Measurements from ENCODE around the gene SMAD7.

DNA sequence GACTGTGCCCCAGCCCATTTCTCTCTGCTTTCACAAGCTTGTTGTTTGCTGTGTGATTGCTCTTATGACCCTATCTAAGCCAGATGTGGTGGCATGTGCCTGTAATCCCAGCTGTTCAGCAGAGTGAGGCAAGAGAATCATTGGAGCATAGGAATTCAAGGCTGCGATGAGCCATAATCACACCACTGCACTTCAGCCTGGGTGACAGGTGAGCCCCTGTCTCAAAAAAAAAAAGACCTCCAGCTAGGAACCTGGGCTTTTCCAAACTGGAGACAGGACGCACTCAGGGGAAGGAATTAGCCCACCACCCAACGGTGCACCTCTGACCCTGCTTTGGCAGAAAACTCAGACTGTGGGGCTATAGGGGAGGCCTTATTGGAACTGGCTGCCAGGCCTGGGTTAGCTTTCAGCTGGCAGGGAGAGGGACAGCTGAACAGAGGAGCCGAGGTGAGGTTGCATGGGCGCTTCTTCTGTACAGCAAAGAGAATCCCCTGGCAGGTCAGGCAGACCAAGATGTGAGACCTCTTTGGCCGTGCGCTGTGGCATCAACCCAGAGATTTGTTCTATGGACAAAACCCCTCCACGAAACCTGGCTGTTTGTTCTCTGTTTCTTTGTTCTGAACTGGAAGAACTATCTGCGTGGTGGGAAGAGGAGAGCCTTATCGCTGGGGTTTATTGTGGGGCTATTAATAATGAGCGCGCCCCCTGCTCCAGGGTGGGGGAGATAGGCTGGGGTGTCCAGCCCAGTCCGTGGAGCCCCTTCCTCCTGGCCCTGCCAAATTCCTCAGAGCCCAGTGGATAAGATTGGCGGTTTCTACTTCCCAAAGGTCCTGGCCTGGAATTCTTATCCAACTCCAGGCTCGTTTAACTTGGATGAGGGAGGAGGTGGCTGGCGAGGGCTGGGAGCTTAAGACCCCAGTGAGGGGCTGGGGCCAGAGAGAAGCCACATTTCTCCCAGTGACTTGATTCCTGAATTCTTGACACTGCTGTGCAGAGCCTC is 38.8 kb upstream of the SMAD7 start:
- TF ChIP-seq, protein P1, sequence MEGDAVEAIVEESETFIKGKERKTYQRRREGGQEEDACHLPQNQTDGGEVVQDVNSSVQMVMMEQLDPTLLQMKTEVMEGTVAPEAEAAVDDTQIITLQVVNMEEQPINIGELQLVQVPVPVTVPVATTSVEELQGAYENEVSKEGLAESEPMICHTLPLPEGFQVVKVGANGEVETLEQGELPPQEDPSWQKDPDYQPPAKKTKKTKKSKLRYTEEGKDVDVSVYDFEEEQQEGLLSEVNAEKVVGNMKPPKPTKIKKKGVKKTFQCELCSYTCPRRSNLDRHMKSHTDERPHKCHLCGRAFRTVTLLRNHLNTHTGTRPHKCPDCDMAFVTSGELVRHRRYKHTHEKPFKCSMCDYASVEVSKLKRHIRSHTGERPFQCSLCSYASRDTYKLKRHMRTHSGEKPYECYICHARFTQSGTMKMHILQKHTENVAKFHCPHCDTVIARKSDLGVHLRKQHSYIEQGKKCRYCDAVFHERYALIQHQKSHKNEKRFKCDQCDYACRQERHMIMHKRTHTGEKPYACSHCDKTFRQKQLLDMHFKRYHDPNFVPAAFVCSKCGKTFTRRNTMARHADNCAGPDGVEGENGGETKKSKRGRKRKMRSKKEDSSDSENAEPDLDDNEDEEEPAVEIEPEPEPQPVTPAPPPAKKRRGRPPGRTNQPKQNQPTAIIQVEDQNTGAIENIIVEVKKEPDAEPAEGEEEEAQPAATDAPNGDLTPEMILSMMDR (IDR thresholded peaks at IDR 0.05) = no peak
- no peak for TF ChIP-seq EP300 (IDR thresholded peaks at IDR 0.05)
- no peak for TF ChIP-seq POLR2A (IDR thresholded peaks at IDR 0.05)

Measured in ovary (tissue), 3 donors.